ENCODE results near the gene NCOA7. TPM values are rescaled to one million over a fixed set of nuclear protein-coding genes. Genes with fewer than 3 reads are reported as not detected.

Gene NCOA7
- total RNA-seq, 1 experiment from 2014 or later = 13.8 TPM

GRCh38 chr6:125888989-125889656 is 98.4 kb downstream of the NCOA7 start:
- DNase-seq (ENCODE audit: low read depth, low spot score) (peak; percentile 24), ATAC-seq (peak; percentile 54; the same call in 1 of the 2 replicates)
- no peaks in the 10 kb centered on the region for H3K27me3 ChIP-seq (ENCODE audit: insufficient read depth, low read length)
- H2AFZ ChIP-seq (ENCODE audit: low read depth, low read length, poor library complexity, severe bottlenecking) = no peak overlapping the region
- BruUV-seq (replicated peaks) = no TSS peak
- intact Hi-C loops (cut with micrococcal nuclease) = no loop called here
- peak overlapping the region; percentile 8; the same call in 1 of the 2 replicates for H3K4me2 ChIP-seq (ENCODE audit: low read length)
- no peaks in the 10 kb centered on the region for H3K9me3 ChIP-seq (ENCODE audit: control insufficient read depth in 1 of 2, insufficient read depth in 1 of 2, low read depth in 1 of 2, low read length in 2 of 2)
- H3K36me3 ChIP-seq (ENCODE audit: control insufficient read depth in 1 of 2, insufficient read depth in 2 of 2, low read length in 2 of 2) = no peaks in the 10 kb centered on the region
- ChIA-PET RAD21 (ENCODE audit: low non-redundant PET in 1 of 2, low total read pairs in 2 of 2, uncharacterized antibody in 2 of 2, unreplicated experiment in 2 of 2) (no interaction called here), POLR2A (no interaction called here), CTCF (interaction anchor here (0.8 to 1.5 kb wide), 6 partner anchors 10 to 64 kb away, joined by 3 to 5 read pairs (median 4); no protein-coding TSS in a partner anchor)
- TF ChIP-seq CBX3 (IDR thresholded peaks at IDR 0.05; ENCODE audit: low read depth) (no peak), CTCF (IDR thresholded peaks at IDR 0.05 in 2 of 3, conservative IDR thresholded peaks at IDR 0.05 in 1 of 3; ENCODE audit: borderline replicate concordance in 1 of 3, insufficient read depth in 1 of 3, low read depth in 2 of 3, low read length in 2 of 3) (peak; percentile 22 to 69 (median 58); a peak in 4 of 6 replicates), RAD21 (IDR thresholded peaks at IDR 0.05; ENCODE audit: low read depth) (peak; percentile 26; the same call in 1 of the 2 replicates), EZH2 (IDR thresholded peaks at IDR 0.05) (no peak), SRF (IDR thresholded peaks at IDR 0.05; ENCODE audit: low read depth) (peak; percentile 43; the same call in 1 of the 2 replicates)
- no peaks in the 10 kb centered on the region for H3K79me2 ChIP-seq (ENCODE audit: insufficient read depth, low read length)
- H3K4me1 ChIP-seq (ENCODE audit: control insufficient read depth in 1 of 2, insufficient read depth in 2 of 2, low read length in 2 of 2) = no peaks in the 10 kb centered on the region
- H3K9me2 ChIP-seq (ENCODE audit: insufficient read depth) = no peaks in the 10 kb centered on the region
- no peak overlapping the region for H3K4me3 ChIP-seq (replicated peaks in 1 of 2; ENCODE audit: low read depth in 1 of 2, low read length in 2 of 2)
- H4K20me1 ChIP-seq (ENCODE audit: insufficient read depth) = no peaks in the 10 kb centered on the region
- H3K9ac ChIP-seq (ENCODE audit: low read length) = no peak overlapping the region
- no peak overlapping the region for H3K27ac ChIP-seq (ENCODE audit: low read depth, low read length)

- no peak for ATAC-seq
- ChIA-PET POLR2A (no interaction called here), RAD21 (ENCODE audit: low non-redundant PET in 1 of 2, low total read pairs in 2 of 2, uncharacterized antibody in 2 of 2, unreplicated experiment in 2 of 2) (interaction anchor here in 1 of 2 experiments (0.6 kb wide), 1 partner anchor 74 kb away, joined by 3 read pairs; no protein-coding TSS in a partner anchor), CTCF (interaction anchor here (1.5 to 1.7 kb wide), 2 partner anchors 9 to 57 kb away, joined by 3 to 4 read pairs; partner anchors contain the start of gene HINT3)
- H3K27me3 ChIP-seq (ENCODE audit: insufficient read depth, low read length) = no peaks in the 10 kb centered on the region
- H3K4me1 ChIP-seq (ENCODE audit: control insufficient read depth in 1 of 2, insufficient read depth in 2 of 2, low read length in 2 of 2) = no peaks in the 10 kb centered on the region
- BruUV-seq (replicated peaks) = no TSS peak
- H3K9ac ChIP-seq (ENCODE audit: low read length) = no peak overlapping the region
- H3K79me2 ChIP-seq (ENCODE audit: insufficient read depth, low read length) = no peaks in the 10 kb centered on the region
- no peak overlapping the region for H3K27ac ChIP-seq (ENCODE audit: low read depth, low read length)
- DNase-seq (ENCODE audit: low read depth, low spot score) = no peak
- intact Hi-C loops (cut with micrococcal nuclease) = no loop called here
- H3K9me2 ChIP-seq (ENCODE audit: insufficient read depth) = no peaks in the 10 kb centered on the region
- no peaks in the 10 kb centered on the region for H3K9me3 ChIP-seq (ENCODE audit: control insufficient read depth in 1 of 2, insufficient read depth in 1 of 2, low read depth in 1 of 2, low read length in 2 of 2)
- no peak overlapping the region for H3K4me2 ChIP-seq (ENCODE audit: low read length)
- no peaks in the 10 kb centered on the region for H3K36me3 ChIP-seq (ENCODE audit: control insufficient read depth in 1 of 2, insufficient read depth in 2 of 2, low read length in 2 of 2)
- no peak overlapping the region for H2AFZ ChIP-seq (ENCODE audit: low read depth, low read length, poor library complexity, severe bottlenecking)
- H3K4me3 ChIP-seq (replicated peaks in 1 of 2; ENCODE audit: low read depth in 1 of 2, low read length in 2 of 2) = no peak overlapping the region
- no peaks in the 10 kb centered on the region for H4K20me1 ChIP-seq (ENCODE audit: insufficient read depth)
- no peak for TF ChIP-seq EZH2phosphoT487 (IDR thresholded peaks at IDR 0.05; ENCODE audit: borderline replicate concordance)
- no peak for TF ChIP-seq SP1 (IDR thresholded peaks at IDR 0.05; ENCODE audit: low read depth)
- TF ChIP-seq TCF7L2 (IDR thresholded peaks at IDR 0.05; ENCODE audit: borderline replicate concordance, extremely low read depth, insufficient read depth, insufficient read length) = no peak
- no peak for TF ChIP-seq EGR1 (IDR thresholded peaks at IDR 0.05; ENCODE audit: low read depth)
- no peak for TF ChIP-seq MAX (IDR thresholded peaks at IDR 0.05)
- no peak for TF ChIP-seq POLR2AphosphoS5 (IDR thresholded peaks at IDR 0.05; ENCODE audit: low read depth, low read length)
- TF ChIP-seq CEBPB (IDR thresholded peaks at IDR 0.05; ENCODE audit: low read depth) = no peak
- TF ChIP-seq SRF (IDR thresholded peaks at IDR 0.05; ENCODE audit: low read depth) = no peak
- no peak for TF ChIP-seq ZFX (IDR thresholded peaks at IDR 0.05)
- TF ChIP-seq ZBTB33 (IDR thresholded peaks at IDR 0.05; ENCODE audit: extremely low read depth, insufficient replicate concordance, low read length) = no peak
- no peak for TF ChIP-seq EZH2 (IDR thresholded peaks at IDR 0.05)
- no peak for TF ChIP-seq ELF1 (IDR thresholded peaks at IDR 0.05; ENCODE audit: borderline replicate concordance, low read depth)
- no peak for TF ChIP-seq JUND (IDR thresholded peaks at IDR 0.05)
- TF ChIP-seq CBX3 (IDR thresholded peaks at IDR 0.05; ENCODE audit: low read depth) = no peak
These were observed 109.0 kb downstream of the NCOA7 start for GRCh38 chr6:125899726-125900182.
